HepG2 (cell line): Measurements from ENCODE around the gene ASTN2. TPM values are rescaled to one million over a fixed set of nuclear protein-coding genes. Genes with fewer than 3 reads are reported as not detected.

Experiments
- ATAC-seq: fragments of 200-7000 bp; cut with Tn5 transposase; 3 replicates; pipeline ENCODE4 v1.9.1; 2020; ENCODE audit warnings: mild to moderate bottlenecking, moderate library complexity
- BruUV-seq: library from RNA; stranded (reverse); fragments of 400-500 nt; replicated peaks from 2 replicates; lab custom pipeline; 2021; lab: Mats Ljungman, UMichigan
- CTCF ChIA-PET: fragments of 300-600 bp; formaldehyde crosslinking; extraction: SDS; loops from one replicate; lab custom pipeline; 2021; ENCODE audit warnings: low total read pairs, inconsistent platforms, low intra/inter-chr PET ratio; lab: Yijun Ruan, JAX
- POLR2A ChIA-PET: fragments of 350-600 bp; sonication (Branson Sonifier 250); formaldehyde crosslinking; loops from one replicate; lab custom pipeline; 2020; ENCODE audit warnings: antibody characterized with exemption, inconsistent platforms; lab: Yijun Ruan, JAX
- DNase-seq: peaks from one replicate; pipeline ENCODE4 v3.0.0-alpha.2; 2015; ENCODE audit warnings: low spot score
- FAIRE-seq: peaks from 3 replicates; lab custom pipeline; 2011; peaks lifted over from hg19 to GRCh38; lab: Jason Lieb, UNC
- H2AFZ ChIP-seq: one replicate; pipeline ENCODE4 v1.6.1; 2011; ENCODE audit warnings: low read length, inconsistent platforms
- H3K27ac ChIP-seq: fragments of 300-600 bp; 3 replicates; pipeline ENCODE4 v1.8.0; 2011; ENCODE audit warnings: mixed run types, mild to moderate bottlenecking, mixed read lengths, low read length, inconsistent platforms; ENCODE audit not compliant: insufficient read depth; ENCODE audit errors: extremely low read length
- H3K27me3 ChIP-seq, 2 experiments: fragments of 200-600 bp in 1 of 2; 2 replicates in 1 of 2; 3 replicates in 1 of 2; pipeline versions ENCODE4 v1.6.0 to v1.8.0; 2011; ENCODE audit warnings: low read length in 2 of 2, mild to moderate bottlenecking in 2 of 2, moderate library complexity in 2 of 2, inconsistent platforms in 1 of 2; ENCODE audit not compliant: insufficient read depth in 2 of 2, control insufficient read depth in 1 of 2
- H3K36me3 ChIP-seq, 2 experiments: fragments of 200-600 bp in 1 of 2; replicated peaks in 1 of 2; 2 replicates in 1 of 2; 3 replicates in 1 of 2; pipeline versions ENCODE4 v1.5.1 to v1.8.0; 2011; ENCODE audit warnings: low read length in 2 of 2, inconsistent platforms in 1 of 2; ENCODE audit not compliant: insufficient read depth in 2 of 2, control insufficient read depth in 1 of 2
- H3K4me1 ChIP-seq: 2 replicates; pipeline ENCODE4 v1.5.1; 2012; ENCODE audit warnings: low read length, inconsistent platforms; ENCODE audit not compliant: insufficient read depth
- H3K4me2 ChIP-seq: 2 replicates; pipeline ENCODE4 v1.6.0; 2011; ENCODE audit warnings: low read depth, low read length, inconsistent platforms
- H3K4me3 ChIP-seq, 3 experiments: fragments of 200-600 bp in 1 of 3; sonication (generic), shearing (Covaris generic) in 1 of 3; replicated peaks in 1 of 3; 2 replicates each; pipeline ENCODE4 v1.5.1; 2011 to 2016; ENCODE audit warnings: low read length in 3 of 3, inconsistent platforms in 2 of 3, low read depth in 2 of 3, mild to moderate bottlenecking in 2 of 3, control low read depth in 1 of 3, mixed read lengths in 1 of 3; ENCODE audit not compliant: insufficient read depth in 1 of 3
- H3K79me2 ChIP-seq: one replicate; pipeline ENCODE4 v1.6.1; 2011; ENCODE audit warnings: low read length, inconsistent platforms; ENCODE audit not compliant: insufficient read depth
- H3K9ac ChIP-seq: 2 replicates; pipeline ENCODE4 v1.6.0; 2011; ENCODE audit warnings: mild to moderate bottlenecking, low read depth, low read length, inconsistent platforms; ENCODE audit not compliant: insufficient read depth
- H3K9me3 ChIP-seq: 2 replicates; pipeline ENCODE4 v1.5.1; 2012; ENCODE audit warnings: mild to moderate bottlenecking, low read length
- H4K20me1 ChIP-seq: 2 replicates; pipeline ENCODE4 v1.6.0; 2011; ENCODE audit warnings: inconsistent platforms, mild to moderate bottlenecking, low read length, moderate library complexity; ENCODE audit not compliant: insufficient read depth
- FOSL2 ChIP-seq: sonication (generic); formaldehyde crosslinking; IDR thresholded peaks from 2 replicates; pipeline ENCODE4 v1.4.0; 2020; ENCODE audit warnings: missing genetic modification reagents
- RCOR2 ChIP-seq: IDR thresholded peaks from 2 replicates; pipeline ENCODE4 v1.6.1; 2016; ENCODE audit warnings: missing biosample characterization, missing genetic modification reagents
- TFE3 ChIP-seq: IDR thresholded peaks from 2 replicates; pipeline ENCODE4 v1.6.1; 2016
- ZBTB20 ChIP-seq: sonication (generic); formaldehyde crosslinking; IDR thresholded peaks from 2 replicates; pipeline ENCODE4 v1.8.1; 2023; ENCODE audit warnings: missing genetic modification reagents, low read depth, mild to moderate bottlenecking, borderline replicate concordance
- ZGPAT ChIP-seq: IDR thresholded peaks from 2 replicates; pipeline ENCODE4 v1.6.1; 2016; ENCODE audit warnings: mild to moderate bottlenecking
- ZNF230 ChIP-seq: sonication (generic); formaldehyde crosslinking; IDR thresholded peaks from 2 replicates; pipeline ENCODE4 v1.4.0; 2020; ENCODE audit warnings: mild to moderate bottlenecking, missing genetic modification reagents
- ZNF629 ChIP-seq: sonication (generic); formaldehyde crosslinking; conservative IDR thresholded peaks from 2 replicates; pipeline ENCODE4 v1.5.0; 2020; ENCODE audit warnings: missing genetic modification reagents
- ZNF672 ChIP-seq: sonication (generic); formaldehyde crosslinking; IDR thresholded peaks from 2 replicates; pipeline ENCODE4 v1.8.1; 2022; ENCODE audit warnings: missing genetic modification reagents
- WGBS: methylation state at CpG from one replicate; pipeline ENCODE4 v1.1.6; 2017; ENCODE audit warnings: low lambda C conversion rate; 5-methylcytosine and 5-hydroxymethylcytosine counted together
- in situ Hi-C: cut with HindIII; loops from 2 replicates; pipeline ENCODE4 v1.10.0; 2017; ENCODE audit warnings: low pct_unique_long_range_greater_than_20kb; ENCODE audit not compliant: extremely low pct_ligation_motif_present
- intact Hi-C: fragments of 100-400 bp; cut with micrococcal nuclease; formaldehyde crosslinking; loops from one replicate; pipeline ENCODE4 v1.10.0; 2022; ENCODE audit not compliant: unreplicated experiment
- polyA plus RNA-seq, 8 experiments: library from polyadenylated mRNA; depleted of rRNA in 3 of 8; stranded (reverse) in 7 of 8; unstranded in 1 of 8; fragments of >200 nt; fragmentation: Illumina TruSeq in 4 of 8; extraction: Trizol in 4 of 8; gene quantifications; 2 replicates each; pipeline versions ENCODE4 v1.2.1 to v1.2.3, GENCODE V29; 2011 to 2016; ENCODE audit warnings: low read depth in 4 of 8, missing spikeins in 1 of 8, mixed read lengths in 1 of 8; ENCODE audit not compliant: insufficient read depth in 1 of 8
- total RNA-seq, 5 experiments: library from RNA; depleted of rRNA; stranded (reverse); fragments of >200 nt; fragmentation: Illumina TruSeq; extraction: Trizol; gene quantifications; 2 replicates each; pipeline ENCODE4 v1.2.3, GENCODE V29; 2016; ENCODE audit warnings: low read depth in 1 of 5

ASTN2 gene
- total and polyA plus RNA-seq, 2 of the 13 experiments (the other 11 are each of a cell fraction or from before 2014, with no cell fraction given): 5.2 to 13.5 TPM

GRCh38 chr9:116448431-116448830 lies 966.4 kb downstream of the ASTN2 start:
- CTCF ChIA-PET: no interaction called here
- Histone ChIP-seq H3K27ac (no peak overlapping the region), H3K27me3 (no peaks in the 10 kb centered on the region), H3K36me3 (no peaks in the 10 kb centered on the region), H3K79me2 (no peaks in the 10 kb centered on the region), H3K9ac (no peak overlapping the region), H3K4me1 (peaks cover 12% of the 10 kb centered on the region), H2AFZ (no peak overlapping the region), H4K20me1 (no peaks in the 10 kb centered on the region), H3K4me3 (no peak overlapping the region), H3K4me2 (no peak overlapping the region), H3K9me3 (no peaks in the 10 kb centered on the region)
- TF ChIP-seq ZNF672 (CRISPR knock-in tag): no peak
- no peak for TF ChIP-seq ZGPAT (CRISPR knock-in tag)
- no peak for TF ChIP-seq FOSL2 (CRISPR knock-in tag)
- no peak for TF ChIP-seq TFE3 (CRISPR knock-in tag)
- TF ChIP-seq RCOR2: no peak
- peak; percentile 46; the same call in 1 of the 2 replicates for TF ChIP-seq ZNF629
- no peak for TF ChIP-seq ZBTB20 (CRISPR knock-in tag)
- TF ChIP-seq ZNF230 (CRISPR knock-in tag): no peak
- 97% methylated on average over 3 of the region's 3 CpGs for WGBS
- intact Hi-C loops (no loop called here), in situ Hi-C loops (no loop called here)
- POLR2A ChIA-PET: no interaction called here
- BruUV-seq: no TSS peak
- DNase-seq (no peak), FAIRE-seq (no peak), ATAC-seq (no peak)
